ENCODE measurements around the gene TLX2. TPM values are rescaled to one million over a fixed set of nuclear protein-coding genes. Genes with fewer than 3 reads are reported as not detected.
A peak's percentile ranks its signal among the peaks of the same experiment; 100 is the strongest.

Gene TLX2
- total RNA-seq, 1 experiment from 2014 or later: not detected

- CTCF ChIA-PET: no interaction called here
- Histone ChIP-seq H3K36me3 (ENCODE audit: control insufficient read depth, insufficient read depth, low read length) (peaks cover under 1% of the 10 kb centered on the region; the same call in 1 of the 2 replicates), H3K9me3 (ENCODE audit: control insufficient read depth, insufficient read depth, low read depth, low read length) (no peaks in the 10 kb centered on the region), H3K27me3 (ENCODE audit: control insufficient read depth, insufficient read depth, low read length) (no peaks in the 10 kb centered on the region), H3K27ac (ENCODE audit: low read length) (no peak overlapping the region), H3K4me1 (ENCODE audit: control insufficient read depth, insufficient read depth, low read length) (peaks cover 4% of the 10 kb centered on the region), H3K4me3 (ENCODE audit: low read depth in 2 of 2, low read length in 2 of 2) (peak overlapping the region in 1 of 2 experiments; percentile 37; a peak in 1 of 4 replicates)
- ATAC-seq (no peak), DNase-seq (ENCODE audit: low read depth, low spot score) (no peak)
- in situ Hi-C loops (cut with HindIII; ENCODE audit: low pct_unique_long_range_greater_than_20kb, low sequenced_read_pairs): no loop called here
- BruUV-seq (replicated peaks): no TSS peak
- POLR2A ChIA-PET: no interaction called here
- intact Hi-C loops (cut with micrococcal nuclease; ENCODE audit: unreplicated experiment): no loop called here
- no peak for TF ChIP-seq POLR2AphosphoS5 (IDR thresholded peaks at IDR 0.05; ENCODE audit: low read depth, low read length)
- TF ChIP-seq TCF7L2 (IDR thresholded peaks at IDR 0.05; ENCODE audit: low read depth, low read length): no peak
- TF ChIP-seq, protein P1, sequence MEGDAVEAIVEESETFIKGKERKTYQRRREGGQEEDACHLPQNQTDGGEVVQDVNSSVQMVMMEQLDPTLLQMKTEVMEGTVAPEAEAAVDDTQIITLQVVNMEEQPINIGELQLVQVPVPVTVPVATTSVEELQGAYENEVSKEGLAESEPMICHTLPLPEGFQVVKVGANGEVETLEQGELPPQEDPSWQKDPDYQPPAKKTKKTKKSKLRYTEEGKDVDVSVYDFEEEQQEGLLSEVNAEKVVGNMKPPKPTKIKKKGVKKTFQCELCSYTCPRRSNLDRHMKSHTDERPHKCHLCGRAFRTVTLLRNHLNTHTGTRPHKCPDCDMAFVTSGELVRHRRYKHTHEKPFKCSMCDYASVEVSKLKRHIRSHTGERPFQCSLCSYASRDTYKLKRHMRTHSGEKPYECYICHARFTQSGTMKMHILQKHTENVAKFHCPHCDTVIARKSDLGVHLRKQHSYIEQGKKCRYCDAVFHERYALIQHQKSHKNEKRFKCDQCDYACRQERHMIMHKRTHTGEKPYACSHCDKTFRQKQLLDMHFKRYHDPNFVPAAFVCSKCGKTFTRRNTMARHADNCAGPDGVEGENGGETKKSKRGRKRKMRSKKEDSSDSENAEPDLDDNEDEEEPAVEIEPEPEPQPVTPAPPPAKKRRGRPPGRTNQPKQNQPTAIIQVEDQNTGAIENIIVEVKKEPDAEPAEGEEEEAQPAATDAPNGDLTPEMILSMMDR (IDR thresholded peaks at IDR 0.05): no peak
Measured at GRCh38 chr2:74512744-74513604, 1.3 kb upstream of the TLX2 start.

DNA sequence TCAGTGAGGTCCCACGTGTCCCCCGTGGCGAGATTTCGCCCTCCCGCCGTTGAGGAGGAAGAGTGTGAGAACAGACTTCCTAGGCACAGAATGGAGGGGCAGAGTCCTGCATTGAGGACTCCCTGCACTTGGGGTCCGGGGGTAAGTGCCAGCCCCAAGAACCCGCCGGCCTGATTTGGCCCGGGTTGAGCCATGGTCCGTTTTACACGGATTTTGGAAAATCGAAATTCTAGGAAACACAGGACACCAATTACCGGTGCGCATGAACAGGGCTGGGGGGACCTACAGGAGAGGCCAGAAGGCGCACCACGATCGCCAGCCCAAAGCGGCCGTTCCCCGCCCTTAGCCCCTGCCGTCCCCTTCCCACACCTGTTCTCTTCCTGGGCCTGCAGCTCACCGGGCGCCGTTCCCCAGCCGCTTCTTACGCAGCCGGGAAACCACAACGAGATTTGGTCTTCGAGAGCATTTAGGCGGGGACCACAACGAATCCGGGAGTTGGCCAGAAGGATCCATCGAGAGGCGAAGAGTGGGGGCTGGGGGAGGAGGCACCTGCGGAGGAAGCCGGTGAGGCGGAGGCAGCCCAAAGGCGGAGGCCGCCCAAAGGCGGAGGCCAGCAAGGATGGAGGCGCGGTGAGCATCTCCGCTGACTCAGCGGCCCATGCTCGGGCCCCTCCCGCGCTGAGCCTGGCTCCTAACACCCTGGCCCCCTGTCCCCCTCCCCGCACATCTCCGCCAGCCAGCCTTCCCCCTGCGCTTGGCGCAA is 464 bp upstream of the TLX2 start:
- ATAC-seq (peak; percentile 18; the same call in 1 of the 2 replicates), DNase-seq (ENCODE audit: low read depth, low spot score) (no peak)
- in situ Hi-C loops (cut with HindIII; ENCODE audit: low pct_unique_long_range_greater_than_20kb, low sequenced_read_pairs) (no loop called here), intact Hi-C loops (cut with micrococcal nuclease; ENCODE audit: unreplicated experiment) (no loop called here)
- CTCF ChIA-PET: no interaction called here
- no peak overlapping the region for H3K27ac ChIP-seq (ENCODE audit: low read length)
- H3K9me3 ChIP-seq (ENCODE audit: control insufficient read depth, insufficient read depth, low read depth, low read length): no peaks in the 10 kb centered on the region
- TF ChIP-seq, protein P1 (IDR thresholded peaks at IDR 0.05): no peak
- TF ChIP-seq SIN3A (IDR thresholded peaks at IDR 0.05; ENCODE audit: borderline replicate concordance, insufficient read depth, low read depth, low read length): no peak
- TF ChIP-seq, protein P2, sequence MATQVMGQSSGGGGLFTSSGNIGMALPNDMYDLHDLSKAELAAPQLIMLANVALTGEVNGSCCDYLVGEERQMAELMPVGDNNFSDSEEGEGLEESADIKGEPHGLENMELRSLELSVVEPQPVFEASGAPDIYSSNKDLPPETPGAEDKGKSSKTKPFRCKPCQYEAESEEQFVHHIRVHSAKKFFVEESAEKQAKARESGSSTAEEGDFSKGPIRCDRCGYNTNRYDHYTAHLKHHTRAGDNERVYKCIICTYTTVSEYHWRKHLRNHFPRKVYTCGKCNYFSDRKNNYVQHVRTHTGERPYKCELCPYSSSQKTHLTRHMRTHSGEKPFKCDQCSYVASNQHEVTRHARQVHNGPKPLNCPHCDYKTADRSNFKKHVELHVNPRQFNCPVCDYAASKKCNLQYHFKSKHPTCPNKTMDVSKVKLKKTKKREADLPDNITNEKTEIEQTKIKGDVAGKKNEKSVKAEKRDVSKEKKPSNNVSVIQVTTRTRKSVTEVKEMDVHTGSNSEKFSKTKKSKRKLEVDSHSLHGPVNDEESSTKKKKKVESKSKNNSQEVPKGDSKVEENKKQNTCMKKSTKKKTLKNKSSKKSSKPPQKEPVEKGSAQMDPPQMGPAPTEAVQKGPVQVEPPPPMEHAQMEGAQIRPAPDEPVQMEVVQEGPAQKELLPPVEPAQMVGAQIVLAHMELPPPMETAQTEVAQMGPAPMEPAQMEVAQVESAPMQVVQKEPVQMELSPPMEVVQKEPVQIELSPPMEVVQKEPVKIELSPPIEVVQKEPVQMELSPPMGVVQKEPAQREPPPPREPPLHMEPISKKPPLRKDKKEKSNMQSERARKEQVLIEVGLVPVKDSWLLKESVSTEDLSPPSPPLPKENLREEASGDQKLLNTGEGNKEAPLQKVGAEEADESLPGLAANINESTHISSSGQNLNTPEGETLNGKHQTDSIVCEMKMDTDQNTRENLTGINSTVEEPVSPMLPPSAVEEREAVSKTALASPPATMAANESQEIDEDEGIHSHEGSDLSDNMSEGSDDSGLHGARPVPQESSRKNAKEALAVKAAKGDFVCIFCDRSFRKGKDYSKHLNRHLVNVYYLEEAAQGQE (IDR thresholded peaks at IDR 0.05; ENCODE audit: insufficient read depth in 1 of 2, low read depth in 2 of 2, low read length in 1 of 2): no peak
- no peak for TF ChIP-seq POLR2AphosphoS5 (IDR thresholded peaks at IDR 0.05; ENCODE audit: low read depth, low read length)
- TF ChIP-seq TCF7L2 (IDR thresholded peaks at IDR 0.05; ENCODE audit: low read depth, low read length): no peak
- H3K27me3 ChIP-seq (ENCODE audit: control insufficient read depth, insufficient read depth, low read length): no peaks in the 10 kb centered on the region
- H3K36me3 ChIP-seq (ENCODE audit: control insufficient read depth, insufficient read depth, low read length): no peaks in the 10 kb centered on the region
- peak overlapping the region in 1 of 2 experiments; percentile 37; a peak in 1 of 4 replicates for H3K4me3 ChIP-seq (ENCODE audit: low read depth in 2 of 2, low read length in 2 of 2)
- POLR2A ChIA-PET: interaction anchor here (0.7 kb wide), 1 partner anchor 13 kb away, joined by 12 read pairs; no protein-coding TSS in a partner anchor
- no TSS peak for BruUV-seq (replicated peaks)
- no peaks in the 10 kb centered on the region; the same call in 1 of the 2 replicates for H3K4me1 ChIP-seq (ENCODE audit: control insufficient read depth, insufficient read depth, low read length)

Measured in Panc1 (cell line).